Measurements from ENCODE around the gene TSC2.
"Not testable (repeated sequence)": the region's sequence is repeated elsewhere in the genome, so short reads cannot be mapped to it uniquely, and the experiment has no call there.

DNA sequence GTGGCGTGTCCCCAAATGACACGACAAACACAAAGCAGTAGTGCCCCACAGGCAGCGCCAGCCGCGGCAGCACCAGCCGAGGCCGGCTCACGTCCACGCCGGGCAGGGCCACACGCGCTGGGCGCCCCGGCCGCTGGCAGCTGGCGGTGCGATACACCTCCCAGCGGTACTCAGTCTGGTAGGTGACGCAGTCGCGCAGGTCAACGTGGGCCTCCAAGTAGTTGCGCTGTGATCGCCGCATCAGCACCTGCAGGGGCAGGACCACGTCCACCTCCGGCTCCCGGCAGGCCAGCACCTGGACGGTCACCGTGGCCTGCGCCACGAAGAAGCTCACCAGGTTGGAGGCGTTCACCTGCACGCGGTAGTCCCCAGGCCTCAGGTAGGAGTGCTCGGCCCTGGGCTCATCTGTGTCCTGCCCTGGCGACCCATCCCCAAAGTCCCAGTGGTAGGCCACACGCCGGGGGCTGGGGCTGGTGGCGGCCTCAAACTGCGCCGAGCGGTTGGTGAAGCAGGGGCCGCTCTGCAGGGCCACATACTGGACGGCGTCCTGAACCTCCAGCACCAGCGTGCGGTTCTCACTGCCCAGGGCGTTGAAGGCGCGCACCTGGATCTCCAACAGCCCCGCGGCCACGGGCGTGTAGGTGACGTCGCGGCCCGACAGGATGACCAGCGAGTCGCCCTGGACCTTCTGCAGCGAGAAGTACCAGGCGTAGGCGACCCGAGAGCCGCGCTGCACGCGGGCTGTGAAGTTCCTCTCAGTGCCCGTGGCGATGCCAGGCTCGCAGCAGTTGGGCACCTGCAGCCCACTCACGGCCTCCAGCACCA lies 60.9 kb downstream of the TSC2 start:
- not testable (repeated sequence) for TF ChIP-seq POLR2A (IDR thresholded peaks at IDR 0.05; ENCODE audit: low read depth, low read length); POLR2AphosphoS5 (IDR thresholded peaks at IDR 0.05; ENCODE audit: low read depth, low read length); PAX5 (IDR thresholded peaks at IDR 0.05; ENCODE audit: insufficient read depth, low read length, severe bottlenecking); TAF1 (IDR thresholded peaks at IDR 0.05; ENCODE audit: low read depth, low read length); POU2F2 (IDR thresholded peaks at IDR 0.05; ENCODE audit: low read depth, low read length); SPI1 (IDR thresholded peaks at IDR 0.05; ENCODE audit: low read depth, low read length)
